Measurements from ENCODE around the gene LCE4A.

- no peak for TF ChIP-seq CTCF (IDR thresholded peaks at IDR 0.05 in 4 of 5, conservative IDR thresholded peaks at IDR 0.05 in 1 of 5)
- no peak for TF ChIP-seq POLR2A (IDR thresholded peaks at IDR 0.05)
Observed at GRCh38 chr1:152735648-152736047, 27.7 kb downstream of the LCE4A start.
